ENCODE data around the gene SLC35E3.
A peak's percentile ranks its signal among the peaks of the same experiment; 100 is the strongest.

Gene SLC35E3

DNA sequence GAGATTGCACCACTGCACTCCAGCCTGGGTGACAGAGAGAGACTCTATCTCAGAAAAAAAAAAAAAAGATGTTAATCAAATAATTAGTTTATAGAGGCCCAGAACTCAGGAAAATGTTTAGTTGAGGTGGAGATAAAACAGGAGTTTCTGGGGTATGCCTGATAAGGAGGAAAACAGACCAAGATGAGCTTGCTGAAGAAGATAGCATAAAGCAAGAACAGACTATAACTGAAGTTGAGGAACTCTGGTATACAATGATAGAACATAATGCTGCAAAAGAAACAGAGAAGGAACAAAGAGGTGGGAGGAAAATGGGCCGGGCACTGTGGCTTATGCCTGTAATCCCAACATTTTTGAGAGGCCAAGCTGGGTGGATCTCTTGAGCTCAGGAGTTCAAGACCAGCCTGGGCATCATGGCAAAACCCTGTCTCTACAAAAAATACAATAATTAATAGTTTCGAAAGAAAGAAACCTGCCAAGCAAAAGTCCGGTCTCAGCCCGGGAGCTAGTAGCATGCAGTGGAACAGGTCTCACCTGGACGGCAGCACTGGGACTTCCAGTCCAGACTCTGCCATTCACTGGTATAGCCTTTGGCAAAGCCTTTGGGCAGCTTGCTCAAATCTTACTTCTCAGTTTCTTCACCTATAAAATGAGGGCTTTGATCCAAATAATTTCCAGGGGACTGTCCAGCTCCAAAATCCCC lies 25.4 kb downstream of the SLC35E3 start:
- DNase-seq = no peak

DNA sequence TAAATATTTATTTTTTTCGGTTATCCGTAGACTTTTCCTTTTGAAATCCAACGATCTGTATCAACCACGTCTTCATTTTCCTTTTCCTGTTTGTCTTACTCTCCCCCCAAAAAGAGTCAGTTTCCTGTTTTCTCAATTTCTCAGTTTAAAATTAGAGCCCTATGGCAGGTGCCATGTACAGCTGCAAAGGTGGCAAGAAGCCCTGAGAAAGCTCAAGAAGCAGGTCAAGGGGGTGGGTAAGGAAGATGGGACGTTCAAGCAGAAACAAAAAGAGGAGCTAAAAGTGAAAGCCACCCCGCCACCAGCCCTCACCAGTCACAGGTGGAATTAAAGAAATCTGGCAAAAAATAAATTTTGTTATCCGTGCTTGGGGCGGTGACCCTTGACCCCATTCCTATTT lies 26.7 kb downstream of the SLC35E3 start:
- no peak for DNase-seq

DNA sequence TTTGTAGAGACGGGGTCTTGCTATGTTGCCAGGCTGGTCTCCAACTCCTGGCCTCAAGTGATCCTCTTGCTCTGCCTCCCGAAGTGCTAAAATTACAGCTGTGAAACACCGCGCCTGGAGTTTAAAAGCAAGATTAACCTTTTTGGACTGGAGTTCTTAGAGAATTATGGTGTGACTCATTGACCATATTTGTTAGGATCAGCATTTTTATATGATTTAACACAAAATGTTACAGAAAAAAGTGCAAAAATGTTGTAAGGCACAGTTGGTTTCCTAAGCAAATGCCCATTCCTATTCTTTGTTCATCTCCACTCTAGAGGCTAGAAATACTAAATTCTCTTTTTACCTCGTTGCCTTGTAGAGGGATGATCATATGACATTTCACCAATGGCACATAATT lies 27.6 kb downstream of the SLC35E3 start:
- DNase-seq = no peak

DNA sequence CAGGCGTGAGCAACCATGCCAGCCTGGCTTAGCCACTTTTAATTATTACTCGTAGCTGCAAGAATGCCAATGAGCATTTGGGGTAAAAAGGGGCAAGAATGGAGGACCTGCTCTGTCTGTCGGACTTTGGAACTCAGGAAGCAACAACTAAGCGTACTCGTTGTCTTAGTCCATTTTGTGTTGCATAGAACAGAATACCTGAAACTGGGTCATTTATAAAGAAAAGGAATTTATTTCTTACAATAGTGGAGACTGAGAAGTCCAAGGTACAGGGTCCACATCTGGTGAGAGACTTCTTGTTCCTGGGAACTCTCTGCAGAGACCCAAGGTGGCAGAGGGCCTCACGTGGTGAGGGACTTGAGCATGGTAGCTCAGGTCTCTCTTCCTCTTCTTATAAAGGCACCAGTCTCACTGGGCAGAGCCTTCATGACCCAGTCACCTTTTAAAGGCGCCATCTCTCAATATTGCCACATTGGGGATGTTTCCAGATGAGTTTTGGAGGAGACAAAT lies 29.2 kb downstream of the SLC35E3 start:
- no peak for DNase-seq

DNA sequence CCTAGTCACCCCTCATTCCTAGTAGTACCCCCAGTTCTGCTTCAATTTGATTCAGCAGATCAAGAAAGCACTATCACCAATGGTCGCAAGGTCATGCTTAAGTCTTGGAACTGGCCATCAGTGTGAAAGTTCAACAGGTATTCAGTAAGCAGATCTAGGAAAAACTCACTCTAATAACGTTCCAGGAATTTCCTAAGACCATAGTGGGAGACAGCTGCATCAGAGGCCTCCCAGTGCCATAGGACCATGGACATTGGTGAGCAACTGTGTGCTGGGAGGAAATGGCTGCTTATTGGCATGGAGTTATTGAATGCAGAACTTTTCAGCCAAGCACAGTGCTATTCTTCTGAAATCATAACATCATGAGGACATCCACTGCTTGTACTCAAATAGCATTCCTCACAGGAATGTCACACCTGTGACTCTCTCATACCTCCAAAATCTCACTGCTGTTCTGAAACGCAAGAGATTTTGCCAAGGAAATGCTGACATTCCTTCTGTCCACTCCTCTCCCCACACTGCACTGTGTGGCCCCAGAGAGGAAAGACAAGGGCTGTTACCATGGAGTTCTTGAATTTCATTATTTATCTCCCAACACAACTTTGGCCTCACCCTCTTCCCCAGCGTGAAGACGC lies 31.1 kb downstream of the SLC35E3 start:
- DNase-seq = no peak

DNA sequence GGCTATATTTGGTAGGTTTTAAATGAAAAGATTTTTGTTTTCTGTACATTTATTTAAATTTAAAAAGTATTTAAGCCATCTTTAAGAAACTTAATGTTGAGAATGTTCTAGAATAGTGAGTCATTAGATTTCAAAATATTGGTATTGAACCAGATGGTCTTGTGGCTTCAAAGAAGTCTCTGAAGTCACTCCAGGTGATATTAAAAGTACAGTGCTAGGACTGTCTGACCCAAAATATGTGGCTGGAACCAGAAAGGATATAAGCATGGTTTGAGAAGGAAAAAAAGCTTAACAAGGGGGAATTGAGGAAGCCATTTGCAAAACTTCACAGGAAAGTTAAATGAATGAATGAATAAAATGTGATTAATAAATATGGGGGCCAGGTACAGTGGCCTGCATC lies 33.3 kb downstream of the SLC35E3 start:
- DNase-seq = no peak

DNA sequence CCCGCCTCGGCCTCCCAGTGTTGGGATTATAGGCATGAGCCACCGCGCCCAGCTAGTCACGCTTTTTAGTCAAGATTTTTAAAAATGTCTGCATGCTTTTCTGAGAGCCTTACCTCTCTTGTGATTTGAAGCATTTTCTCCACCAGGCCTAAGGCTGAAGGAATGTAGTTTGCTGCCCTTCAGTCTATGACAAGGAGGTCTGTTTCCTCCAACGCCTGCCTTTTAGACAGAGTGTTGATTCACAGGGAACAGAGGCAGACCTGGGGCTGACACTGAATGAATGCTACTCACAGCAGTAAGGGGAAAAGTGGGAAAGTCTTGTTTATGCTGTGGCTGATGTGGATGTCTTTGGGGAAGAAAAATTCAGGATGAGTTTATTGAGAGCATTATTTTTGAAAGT lies 34.8 kb downstream of the SLC35E3 start:
- DNase-seq = no peak

DNA sequence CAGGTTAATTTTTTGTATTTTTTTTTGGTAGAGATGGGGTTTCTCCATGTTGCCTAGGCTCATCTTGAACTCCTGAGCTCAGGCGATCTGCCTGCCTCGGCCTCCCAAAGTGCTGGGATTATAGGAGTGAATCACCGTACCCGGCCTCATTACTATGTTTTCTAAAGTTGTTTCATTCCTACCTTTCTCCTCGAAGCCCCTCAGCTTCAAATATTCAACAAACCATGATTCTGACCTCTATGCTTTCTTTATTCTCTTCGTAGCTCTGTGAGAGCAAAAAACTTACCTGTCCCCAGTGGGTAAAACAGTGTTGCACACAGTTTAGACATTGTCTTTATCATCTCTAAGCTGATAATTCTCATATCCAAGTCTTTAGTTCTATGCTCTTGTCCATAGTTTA lies 35.8 kb downstream of the SLC35E3 start:
- no peak for DNase-seq

DNA sequence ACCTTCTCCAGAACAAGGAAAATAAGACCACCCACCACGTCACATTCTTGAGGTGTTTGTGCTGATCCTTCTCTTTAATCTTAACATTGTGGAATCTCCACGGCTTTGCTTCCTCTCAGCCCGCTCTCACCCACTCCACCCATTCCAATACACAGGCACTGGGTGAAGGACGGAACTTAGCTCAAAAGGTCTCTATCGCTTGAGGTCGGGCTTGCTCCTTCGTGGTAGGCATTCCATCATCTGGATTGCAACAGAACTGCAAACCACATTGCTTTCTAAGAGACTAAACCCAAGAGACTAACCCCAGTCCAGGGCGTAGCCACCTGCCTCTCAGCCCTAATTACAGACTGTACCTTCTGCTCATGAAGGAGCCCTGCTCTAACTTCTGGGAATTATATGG lies 38.0 kb downstream of the SLC35E3 start:
- DNase-seq = no peak

DNA sequence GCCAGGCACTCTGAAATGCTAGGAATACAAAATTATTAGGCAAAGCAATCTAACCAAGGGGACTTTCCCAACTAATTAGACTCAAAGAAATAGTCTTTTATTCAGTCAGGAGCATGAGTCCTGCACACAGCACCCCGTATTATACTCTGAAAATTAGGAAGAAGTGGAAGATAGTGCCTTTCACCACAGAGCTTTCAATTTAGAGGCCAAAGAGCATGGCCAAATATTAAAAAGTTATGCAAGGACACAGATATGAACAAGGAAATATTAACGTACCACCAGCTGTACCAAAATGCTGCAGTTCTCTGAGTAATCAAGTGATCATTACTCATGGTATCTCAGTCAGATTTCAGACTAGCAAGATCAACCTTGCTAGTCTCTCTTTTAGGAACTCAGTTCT lies 39.4 kb downstream of the SLC35E3 start:
- no peak for DNase-seq

DNA sequence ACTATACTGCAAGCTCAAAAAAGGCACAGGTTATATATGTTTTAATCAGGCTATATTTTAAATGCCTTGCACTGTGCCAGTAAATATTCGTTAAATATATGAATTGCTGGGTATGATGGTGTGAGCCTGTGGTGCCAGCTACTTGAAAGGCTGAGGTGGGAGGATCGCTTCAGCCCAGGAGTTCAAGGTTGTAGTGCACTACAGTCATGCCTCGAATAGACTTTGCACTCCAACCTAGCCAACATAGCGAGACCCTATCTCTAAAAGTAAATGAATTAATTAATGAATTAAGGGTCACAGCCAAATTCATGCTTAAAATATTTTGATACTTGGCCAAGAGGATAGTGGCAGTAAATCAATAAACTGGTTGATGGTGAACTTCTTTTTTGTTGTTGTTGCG lies 39.8 kb downstream of the SLC35E3 start:
- no peak for DNase-seq

DNA sequence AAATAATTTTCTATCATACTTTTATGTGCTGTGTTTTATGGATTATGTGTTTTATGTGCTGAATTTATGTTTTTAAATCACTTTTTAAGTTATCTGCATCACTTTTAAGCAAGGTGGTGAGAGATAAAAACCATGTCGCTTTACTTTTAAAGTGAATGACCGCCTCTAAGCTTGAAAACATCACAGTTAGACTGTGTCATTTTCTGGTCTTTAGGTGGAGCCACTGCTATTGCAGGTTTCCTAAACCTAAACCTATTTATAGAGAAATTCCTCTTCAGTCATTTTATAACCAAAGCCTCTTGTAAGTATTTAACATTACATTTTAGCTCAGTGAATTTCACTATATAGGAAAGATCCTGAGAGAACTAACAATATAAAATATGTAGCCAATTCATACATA lies 41.0 kb downstream of the SLC35E3 start:
- DNase-seq = no peak

DNA sequence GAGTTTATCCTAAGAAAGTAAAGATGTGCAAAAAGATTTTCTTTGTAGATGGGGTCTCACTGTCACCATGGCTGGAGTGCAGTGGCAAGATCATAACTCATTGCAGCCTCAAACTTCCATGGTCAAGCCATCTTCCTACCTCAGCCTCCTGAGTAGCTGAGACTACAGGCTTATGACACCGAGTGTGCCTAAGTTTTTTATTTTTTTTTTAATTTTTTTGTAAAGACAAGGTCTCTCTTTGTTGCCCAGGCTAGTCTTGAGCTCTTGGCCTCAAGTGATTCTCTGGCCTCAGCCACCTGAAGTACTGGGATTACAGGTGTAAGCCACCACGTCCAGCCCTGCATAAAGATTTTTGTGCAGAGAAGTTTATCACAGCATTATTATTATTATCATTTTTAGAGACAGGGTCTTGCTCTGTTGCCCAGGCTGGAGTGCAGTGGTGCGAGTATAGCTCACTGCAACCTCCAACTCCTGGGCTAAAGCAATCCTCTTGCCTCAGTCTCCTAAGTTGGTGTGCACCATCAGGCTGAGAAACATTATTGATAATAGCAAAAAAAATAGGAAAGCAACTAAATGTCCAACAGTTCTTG lies 42.7 kb downstream of the SLC35E3 start:
- no peak for DNase-seq

DNA sequence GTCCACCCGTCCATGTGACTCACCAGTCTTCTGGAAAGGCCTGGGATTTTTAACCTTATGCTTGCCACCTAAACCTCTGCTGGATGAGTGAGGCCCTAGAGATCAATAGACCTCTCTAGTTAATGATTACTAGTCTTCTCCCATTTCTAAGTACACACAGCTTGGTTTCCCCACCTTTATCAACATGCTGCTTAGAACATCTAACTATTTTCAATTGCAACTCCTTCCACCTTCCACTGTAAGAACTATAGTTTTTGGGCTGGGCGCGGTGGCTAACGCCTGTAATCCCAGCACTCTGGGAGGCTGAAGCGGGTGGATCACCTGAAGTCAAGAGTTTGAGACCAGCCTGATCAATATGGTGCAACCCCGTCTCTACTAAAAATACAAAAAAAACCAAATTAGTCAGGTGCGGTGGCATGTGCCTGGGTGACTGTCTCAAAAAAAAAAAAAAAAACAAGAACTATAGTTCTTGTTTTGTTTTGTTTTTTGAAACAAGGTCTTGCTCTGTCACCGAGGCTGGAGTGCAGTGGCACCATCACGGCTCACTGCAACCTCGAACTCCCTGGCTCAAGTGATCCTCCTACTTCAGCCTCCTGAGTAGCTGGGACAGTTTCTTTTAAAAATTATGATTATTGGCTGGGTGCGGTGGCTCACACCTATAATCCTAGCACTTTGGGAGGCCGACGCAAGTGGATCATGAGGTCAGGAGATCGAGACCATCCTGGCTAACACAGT lies 43.3 kb downstream of the SLC35E3 start:
- DNase-seq = no peak

DNA sequence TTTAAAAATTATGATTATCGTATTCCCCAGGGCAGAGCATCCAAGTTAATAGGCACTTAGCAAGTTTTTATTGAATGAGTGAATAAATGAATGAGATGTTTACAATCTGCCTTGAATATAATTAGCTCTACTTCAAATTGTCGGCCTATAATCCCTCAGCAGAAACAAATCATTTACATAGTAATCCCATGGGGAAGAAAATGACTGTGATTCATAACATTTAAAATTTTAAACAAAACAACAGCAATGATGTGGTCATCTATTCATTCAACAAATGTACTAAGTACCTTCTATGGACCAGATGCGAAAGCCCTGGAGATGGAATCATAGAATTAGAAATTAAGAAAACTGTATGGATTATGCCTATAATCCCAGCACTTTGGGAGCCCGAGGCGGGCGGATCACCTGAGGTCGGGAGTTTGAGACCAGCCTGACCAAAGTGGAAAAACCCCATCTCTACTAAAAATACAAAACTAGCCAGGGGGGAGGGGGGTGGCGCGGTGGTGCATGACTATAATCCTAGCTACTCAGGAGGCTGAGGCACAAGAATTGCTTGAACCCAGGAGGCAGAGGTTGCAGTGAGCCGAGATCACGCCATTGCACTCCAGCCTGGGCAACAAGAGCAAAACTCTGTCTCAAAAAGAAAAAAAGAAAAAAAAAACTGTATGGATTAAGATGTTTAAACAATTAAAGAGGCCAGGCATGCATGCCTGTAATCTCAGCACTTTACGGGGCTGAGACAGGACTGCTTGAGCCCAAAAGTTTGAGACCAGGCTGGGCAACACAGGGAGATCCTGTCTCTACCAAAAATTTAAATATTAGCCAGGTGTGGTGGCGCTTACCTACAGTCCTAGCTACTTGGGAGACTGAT lies 44.3 kb downstream of the SLC35E3 start:
- no peak for DNase-seq

DNA sequence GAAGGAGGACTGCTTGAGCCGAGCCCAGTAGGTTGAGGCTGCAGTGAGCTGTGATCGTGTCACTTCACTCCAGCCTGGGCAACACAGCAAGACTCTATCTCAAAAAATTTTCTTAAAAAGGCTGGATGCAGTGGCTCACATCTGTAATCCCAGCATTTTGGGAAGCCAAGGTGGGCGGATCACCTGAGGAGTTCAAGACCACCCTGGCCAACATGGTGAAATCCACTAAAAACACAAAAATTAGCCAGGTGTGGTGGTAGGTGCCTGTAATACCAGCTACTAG lies 44.9 kb downstream of the SLC35E3 start:
- DNase-seq = no peak

DNA sequence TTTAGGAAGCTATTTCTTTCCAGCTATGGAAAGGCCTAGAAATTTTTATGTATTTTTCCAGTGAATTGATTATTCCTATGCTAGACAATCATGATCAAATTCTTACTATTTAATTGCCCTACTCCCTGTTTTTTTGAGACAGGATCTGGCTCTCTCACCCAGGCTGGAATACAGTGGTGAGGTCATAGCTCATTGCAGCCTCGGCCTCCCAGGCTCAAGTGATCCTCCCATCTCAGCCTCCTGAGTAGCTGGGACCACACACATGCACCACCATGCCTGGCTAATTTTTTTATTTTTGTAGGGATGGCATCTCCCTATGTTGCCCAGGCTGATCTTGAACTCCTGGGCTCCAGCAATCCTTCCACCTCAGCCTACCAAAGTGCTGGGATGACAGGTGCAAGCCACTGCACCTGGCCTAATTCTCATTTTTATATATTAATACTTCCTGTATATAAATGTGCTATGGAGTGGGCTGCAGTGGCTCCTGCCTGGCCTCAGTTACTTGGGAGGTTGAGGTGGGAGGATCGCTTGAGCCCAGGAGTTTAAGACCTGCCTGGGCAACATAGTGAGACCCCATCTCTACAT lies 46.0 kb downstream of the SLC35E3 start:
- no peak for DNase-seq

DNA sequence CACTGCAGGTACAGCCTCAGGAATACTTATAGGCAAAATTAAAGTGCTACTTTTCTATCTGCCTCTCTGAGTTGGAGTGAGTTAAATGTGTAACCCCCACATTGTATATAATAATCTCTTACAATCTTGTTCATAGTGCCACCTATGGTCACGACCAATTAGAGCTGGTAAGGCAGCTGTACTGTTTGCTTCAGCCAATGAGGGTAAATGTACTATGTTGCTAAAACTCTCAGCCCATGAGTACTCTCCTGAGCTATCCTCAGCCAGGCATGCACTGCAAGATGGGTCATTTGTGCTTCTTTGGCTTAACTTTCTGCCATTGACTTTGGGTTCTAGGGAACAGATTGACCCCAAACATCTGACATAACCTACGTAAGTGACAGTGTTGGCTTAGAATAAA lies 47.0 kb downstream of the SLC35E3 start:
- peak; percentile 10 for DNase-seq

DNA sequence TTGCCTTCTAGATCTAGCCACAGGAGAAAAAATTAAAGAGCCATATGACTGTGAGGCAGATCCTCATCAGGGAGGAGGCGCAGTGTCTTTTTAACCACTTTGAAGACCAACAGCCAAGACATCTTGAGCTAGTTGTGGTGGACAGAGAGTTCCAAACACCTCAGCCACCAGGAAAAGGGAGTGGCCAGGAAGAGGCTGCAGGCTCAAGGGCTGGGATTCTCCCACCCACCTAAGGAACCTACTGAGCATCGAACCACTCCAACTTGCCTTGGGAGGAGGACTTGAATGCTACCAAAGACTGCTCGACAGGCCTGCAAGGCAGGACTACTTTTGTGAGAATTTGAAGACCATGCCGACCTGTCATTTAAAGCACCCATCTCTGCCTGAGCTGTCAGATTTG lies 47.5 kb downstream of the SLC35E3 start:
- no peak for DNase-seq

DNA sequence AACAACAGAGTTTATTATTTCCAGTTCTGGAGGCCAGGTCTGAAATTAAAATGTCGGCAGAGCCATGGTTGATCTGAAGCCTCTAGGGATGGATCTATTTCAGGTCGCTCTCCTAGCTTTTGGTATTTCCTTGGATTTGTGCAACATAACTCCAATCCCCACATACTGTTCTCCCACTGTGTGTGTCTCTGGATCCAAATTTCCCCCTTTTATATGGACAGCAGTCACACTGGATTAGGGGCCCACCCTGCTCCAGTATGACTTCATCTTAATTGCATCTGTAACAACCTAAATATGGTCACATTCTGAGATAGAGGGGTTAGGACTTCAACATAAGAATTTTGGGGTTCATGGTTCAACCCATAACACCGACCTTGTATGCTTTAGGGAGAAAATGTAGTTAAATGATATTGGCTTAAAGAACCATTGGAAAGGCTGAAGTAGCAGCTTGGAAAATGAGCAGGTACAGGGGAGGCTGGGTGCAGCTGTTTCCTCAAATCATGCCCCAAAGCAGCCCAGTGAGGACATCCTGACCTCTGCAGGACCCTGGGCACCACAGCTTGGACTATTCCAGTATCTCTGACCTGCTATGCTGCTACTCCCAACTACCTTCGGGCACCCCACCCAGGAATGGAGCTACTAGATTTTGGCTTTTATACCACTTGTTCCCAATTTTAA lies 48.1 kb downstream of the SLC35E3 start:
- DNase-seq = no peak

DNA sequence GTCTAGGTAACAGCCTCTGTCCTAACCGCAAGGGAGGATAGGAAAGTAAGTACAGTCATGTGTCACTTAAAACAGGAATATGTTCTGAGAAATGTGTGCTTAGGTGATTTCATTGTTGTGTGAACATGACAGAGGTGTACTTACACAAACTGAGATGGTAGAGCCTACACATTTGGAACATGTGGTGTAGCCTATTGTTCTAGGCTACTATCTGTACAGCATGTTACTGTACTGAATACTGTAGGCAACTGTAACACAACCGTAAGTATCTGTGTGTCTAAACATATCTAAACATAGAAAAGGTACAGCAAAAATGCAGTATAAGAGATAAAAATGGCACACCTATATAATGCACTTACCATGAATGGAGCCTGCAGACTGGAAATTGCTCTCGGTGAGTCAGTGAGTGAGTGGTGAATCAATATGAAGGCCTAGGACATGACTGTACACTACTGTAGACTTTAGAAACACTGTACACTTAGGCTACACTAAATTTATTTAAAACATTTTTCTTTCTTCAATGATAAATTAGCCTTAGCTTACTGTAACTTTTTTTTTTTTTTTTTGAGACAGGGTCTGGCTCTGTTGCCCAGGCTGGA lies 48.8 kb downstream of the SLC35E3 start:
- no peak for DNase-seq

DNA sequence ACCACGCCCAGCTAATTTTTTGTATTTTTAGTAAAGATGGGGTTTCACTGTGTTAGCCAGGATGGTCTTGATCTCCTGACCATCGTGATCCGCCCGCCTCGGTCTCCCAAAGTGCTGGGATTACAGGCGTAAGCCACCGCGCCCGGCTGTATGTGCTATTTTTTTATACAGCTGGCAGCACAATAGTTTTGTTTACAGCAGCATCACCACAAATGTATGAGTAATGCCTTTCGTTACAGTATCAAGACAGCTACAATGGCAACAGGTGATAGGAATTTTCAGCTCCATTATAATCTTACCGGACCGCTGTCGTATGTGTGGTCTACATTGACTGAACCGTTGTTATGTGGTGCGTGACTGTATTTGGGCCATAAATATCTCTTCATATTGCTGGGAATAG lies 50.4 kb downstream of the SLC35E3 start:
- DNase-seq = no peak

Data from NCI-H2171 treated with DMSO at 0.1 percent for 48 hours (cell line).